ENCODE results near the gene PANX2. TPM values are rescaled to one million over a fixed set of nuclear protein-coding genes. Genes with fewer than 3 reads are reported as not detected.
A peak's percentile ranks its signal among the peaks of the same experiment; 100 is the strongest.

The PANX2 gene
- total and polyA plus RNA-seq, 2 donors (not counting 1 experiment from before 2014, with no cell fraction given): 0.04 to 0.59 TPM

GRCh38 chr22:50177537-50178470, 7.3 kb downstream of the PANX2 start:
- ATAC-seq (ENCODE audit: low read depth) (no peak), DNase-seq (no peak)
- Histone ChIP-seq H4K20me1 (ENCODE audit: control insufficient read depth, insufficient read depth, low read length, poor library complexity, severe bottlenecking) (no peaks in the 10 kb centered on the region), H3K4me1 (ENCODE audit: control insufficient read depth in 2 of 2, insufficient read depth in 2 of 2, low read length in 2 of 2) (peaks cover 27 to 35% of the 10 kb centered on the region in 2 donors), H3K36me3 (replicated peaks in 1 of 2; ENCODE audit: control extremely low read depth in 1 of 2, control insufficient read depth in 1 of 2, extremely low read depth in 1 of 2, insufficient read depth in 2 of 2, low read length in 1 of 2) (no peaks in the 10 kb centered on the region), H3K79me2 (ENCODE audit: control insufficient read depth, insufficient read depth, low read length) (no peaks in the 10 kb centered on the region), H3K9ac (ENCODE audit: low read length) (no peak overlapping the region), H3K27ac (ENCODE audit: low read length in 2 of 2) (no peak overlapping the region), H3K4me3 (ENCODE audit: control extremely low read depth in 1 of 5, extremely low read depth in 1 of 5, insufficient read depth in 1 of 5, low read depth in 2 of 5, low read length in 4 of 5) (no peak overlapping the region), H3K9me3 (ENCODE audit: control extremely low read depth in 1 of 3, control insufficient read depth in 2 of 3, insufficient read depth in 1 of 3, low read length in 2 of 3) (peaks cover 0 to 5% (median 0%) of the 10 kb centered on the region in 3 donors), H3K27me3 (replicated peaks in 1 of 4; ENCODE audit: control extremely low read depth in 1 of 4, control insufficient read depth in 3 of 4, insufficient read depth in 4 of 4, low read length in 3 of 4) (peaks cover 0 to 3% (median 0%) of the 10 kb centered on the region in 4 experiments), H2AFZ (ENCODE audit: insufficient read depth, low read depth, low read length, poor library complexity, severe bottlenecking) (no peak overlapping the region), H3K4me2 (replicated peaks; ENCODE audit: low read depth, low read length, poor library complexity, severe bottlenecking) (no peak overlapping the region)
- Mint-ChIP-seq H3K4me1 (peaks cover 30% of the 10 kb centered on the region), H3K27ac (peak overlapping the region; percentile 10), H3K9me3 (ENCODE audit: insufficient read depth) (no peaks in the 10 kb centered on the region), H3K4me3 (no peak overlapping the region), H3K27me3 (peaks cover 13% of the 10 kb centered on the region)
- ChIA-PET CTCF (no interaction called here), POLR2A (interaction anchor here (1.1 to 8.0 kb wide), 2 partner anchors 13 to 193 kb away, joined by 4 to 54 read pairs; no protein-coding TSS in a partner anchor)
- WGBS (ENCODE audit: insufficient coverage): 95% methylated on average over 83 of the region's 98 CpGs
- intact Hi-C loops (cut with micrococcal nuclease): no loop called here
- TF ChIP-seq CTCF (IDR thresholded peaks at IDR 0.05) (no peak), EZH2 (IDR thresholded peaks at IDR 0.05; ENCODE audit: borderline replicate concordance, insufficient read depth, low read depth, low read length, poor library complexity, severe bottlenecking) (no peak)

GRCh38 chr22:50178471-50178864, 7.9 kb downstream of the PANX2 start:
- H3K36me3 ChIP-seq (replicated peaks in 1 of 2; ENCODE audit: control extremely low read depth in 1 of 2, control insufficient read depth in 1 of 2, extremely low read depth in 1 of 2, insufficient read depth in 2 of 2, low read length in 1 of 2): no peaks in the 10 kb centered on the region
- no peaks in the 10 kb centered on the region for H3K9me3 Mint-ChIP-seq (ENCODE audit: insufficient read depth)
- H3K4me1 Mint-ChIP-seq: peaks cover 25% of the 10 kb centered on the region
- H3K4me3 ChIP-seq (ENCODE audit: control extremely low read depth in 1 of 5, extremely low read depth in 1 of 5, insufficient read depth in 1 of 5, low read depth in 2 of 5, low read length in 4 of 5): no peak overlapping the region
- POLR2A ChIA-PET: no interaction called here
- TF ChIP-seq CTCF (IDR thresholded peaks at IDR 0.05): no peak
- TF ChIP-seq EZH2 (IDR thresholded peaks at IDR 0.05; ENCODE audit: borderline replicate concordance, insufficient read depth, low read depth, low read length, poor library complexity, severe bottlenecking): no peak
- no peak overlapping the region for H3K9ac ChIP-seq (ENCODE audit: low read length)
- H3K27ac Mint-ChIP-seq: no peak overlapping the region
- H2AFZ ChIP-seq (ENCODE audit: insufficient read depth, low read depth, low read length, poor library complexity, severe bottlenecking): no peak overlapping the region
- H3K27me3 Mint-ChIP-seq: peaks cover 13% of the 10 kb centered on the region
- peaks cover 0 to 9% (median 0%) of the 10 kb centered on the region in 4 experiments for H3K27me3 ChIP-seq (replicated peaks in 1 of 4; ENCODE audit: control extremely low read depth in 1 of 4, control insufficient read depth in 3 of 4, insufficient read depth in 4 of 4, low read length in 3 of 4)
- H4K20me1 ChIP-seq (ENCODE audit: control insufficient read depth, insufficient read depth, low read length, poor library complexity, severe bottlenecking): no peaks in the 10 kb centered on the region
- intact Hi-C loops (cut with micrococcal nuclease): no loop called here
- no peak for DNase-seq
- H3K9me3 ChIP-seq (ENCODE audit: control extremely low read depth in 1 of 3, control insufficient read depth in 2 of 3, insufficient read depth in 1 of 3, low read length in 2 of 3): peaks cover 0 to 5% (median 0%) of the 10 kb centered on the region in 3 donors
- H3K4me2 ChIP-seq (replicated peaks; ENCODE audit: low read depth, low read length, poor library complexity, severe bottlenecking): no peak overlapping the region
- ATAC-seq (ENCODE audit: low read depth): no peak
- H3K27ac ChIP-seq (ENCODE audit: low read length in 2 of 2): no peak overlapping the region
- H3K4me3 Mint-ChIP-seq: no peak overlapping the region
- WGBS (ENCODE audit: insufficient coverage): 91% methylated on average over 22 of the region's 22 CpGs
- peaks cover 22 to 28% of the 10 kb centered on the region in 2 donors for H3K4me1 ChIP-seq (ENCODE audit: control insufficient read depth in 2 of 2, insufficient read depth in 2 of 2, low read length in 2 of 2)
- no peaks in the 10 kb centered on the region for H3K79me2 ChIP-seq (ENCODE audit: control insufficient read depth, insufficient read depth, low read length)
- CTCF ChIA-PET: no interaction called here
